Islet precursor cell (in vitro differentiated cells): Measurements from ENCODE around the gene FAM13C.
"Not testable (repeated sequence)": the region's sequence is repeated elsewhere in the genome, so short reads cannot be mapped to it uniquely, and the experiment has no call there.

Source experiments
- DNase-seq: peaks from one replicate; pipeline ENCODE4 v3.0.0-alpha.2; 2018

FAM13C gene

DNA sequence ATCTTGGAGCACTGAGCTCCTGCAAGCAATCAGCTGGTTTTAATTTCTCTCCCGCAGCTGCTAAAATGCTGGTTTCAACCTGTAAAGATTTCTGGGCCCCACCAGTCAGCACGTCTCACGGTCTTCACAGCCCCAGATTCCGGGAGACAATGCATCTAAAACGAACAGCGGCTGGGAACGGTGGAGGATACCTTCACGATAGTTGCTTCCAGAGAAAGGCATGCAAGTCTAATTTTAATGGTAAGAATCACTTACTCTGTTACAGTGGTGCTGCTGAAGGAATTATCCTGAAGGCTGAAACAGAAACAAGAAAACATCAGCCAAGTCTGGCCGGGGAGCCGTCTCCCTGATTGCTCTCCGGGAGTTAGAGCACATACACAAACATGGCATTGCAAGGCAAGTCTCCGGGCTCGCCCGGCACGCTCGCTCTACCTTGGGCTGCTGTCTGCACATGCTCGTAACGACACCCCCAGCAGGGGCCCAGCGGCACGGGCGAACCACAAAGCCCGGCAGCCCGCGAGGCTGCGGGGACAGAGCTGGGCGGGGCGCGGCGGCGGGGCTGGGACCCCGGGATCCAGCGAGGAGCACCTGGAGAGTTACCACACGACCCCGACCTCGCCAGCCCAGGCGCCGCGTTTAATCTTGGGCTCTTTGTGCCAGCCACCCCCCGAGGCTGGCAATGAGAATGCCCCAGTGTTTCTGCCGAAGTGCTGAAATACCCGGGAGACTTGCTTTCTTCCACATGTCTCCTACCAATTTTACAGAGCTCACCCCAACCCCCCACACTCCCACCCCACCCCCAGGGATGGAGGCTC, at the start of gene FAM13C:
Gene FAM13C (minus strand): TSS at position 406 of the 815 bp plus-strand sequence. CDS start 89 bp downstream, at position 317.
- DNase-seq: peak; percentile 87

DNA sequence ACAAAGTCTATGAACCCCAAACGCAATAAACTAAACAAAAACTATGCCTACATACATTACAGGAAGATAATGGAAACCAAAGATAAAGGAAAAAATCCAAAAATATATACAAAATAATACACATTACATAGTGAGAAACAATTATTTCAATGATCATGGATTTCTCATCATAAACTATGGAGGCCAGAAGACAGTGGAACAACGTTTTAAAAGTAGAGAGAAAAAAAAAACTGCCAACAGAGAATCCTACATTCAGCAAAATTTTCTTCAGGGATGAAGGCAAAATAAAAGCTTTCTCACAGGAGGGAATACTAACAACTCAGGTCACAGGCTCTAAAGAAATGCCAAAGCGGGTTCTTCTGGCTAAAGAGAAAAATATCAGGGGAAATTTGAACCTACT, 42.9 kb upstream of the FAM13C start:
- DNase-seq: no peak

GRCh38 chr10:59400214-59400613, 37.9 kb upstream of the FAM13C start:
- DNase-seq: no peak

GRCh38 chr10:59399329-59399728, 37.0 kb upstream of the FAM13C start:
- not testable (repeated sequence) for DNase-seq

DNA sequence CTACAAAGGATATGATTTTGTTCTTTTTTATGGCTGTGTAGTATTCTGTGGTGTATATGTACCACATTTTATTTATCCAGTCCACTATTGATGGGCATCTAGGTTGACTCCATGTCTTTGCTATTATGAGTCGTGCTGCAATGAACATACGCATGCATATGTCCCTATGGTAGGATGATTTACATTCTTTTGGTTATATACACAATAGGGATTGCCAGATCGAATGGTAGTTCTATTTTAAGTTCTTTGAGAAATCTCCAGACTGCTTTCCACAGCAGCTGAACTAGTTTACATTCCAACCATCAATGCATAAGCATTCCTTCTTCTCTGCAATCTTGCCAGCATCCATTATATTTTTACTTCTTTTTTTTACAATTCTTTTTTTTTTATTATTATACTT, 35.6 kb upstream of the FAM13C start:
- no peak for DNase-seq

GRCh38 chr10:59395984-59396383, 33.6 kb upstream of the FAM13C start:
- no peak for DNase-seq

GRCh38 chr10:59393349-59393748, 31.0 kb upstream of the FAM13C start:
- no peak for DNase-seq

DNA sequence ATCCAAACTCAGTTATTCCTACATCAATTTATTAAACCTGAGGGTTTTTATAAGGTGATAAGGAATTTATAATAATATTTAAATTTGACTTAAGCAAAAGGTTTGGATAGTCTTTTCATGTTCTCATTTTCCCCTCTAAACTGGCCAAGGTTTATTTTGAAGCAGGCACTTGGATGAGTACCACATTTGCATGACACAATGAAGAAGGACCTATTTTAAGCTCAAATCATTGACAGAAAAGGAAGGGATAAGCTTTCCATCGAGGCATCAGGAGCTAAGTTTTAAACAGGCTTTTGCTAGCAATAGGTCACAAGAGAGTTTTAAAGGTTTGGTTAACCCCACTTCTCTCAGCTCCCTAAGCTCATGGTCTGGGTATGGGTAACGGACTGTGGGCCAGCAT, 28.7 kb upstream of the FAM13C start:
- DNase-seq: no peak

DNA sequence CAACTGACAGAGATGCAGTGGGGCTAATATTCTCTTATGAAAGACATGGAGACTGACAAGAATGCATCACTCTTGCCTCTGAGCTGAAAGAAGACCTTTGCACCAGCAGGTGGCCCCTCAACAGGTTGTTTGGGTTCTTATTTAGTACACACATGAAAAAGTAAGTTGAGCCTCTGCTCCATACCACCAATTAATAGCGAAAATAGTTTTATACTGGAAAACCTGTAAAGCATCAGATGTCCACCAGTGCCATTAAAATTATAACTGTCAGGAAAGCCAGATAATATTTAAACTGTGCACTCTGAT, 26.3 kb upstream of the FAM13C start:
- DNase-seq: no peak

- DNase-seq: peak; percentile 71
These were observed 25.8 kb upstream of the FAM13C start for GRCh38 chr10:59387951-59388670.

DNA sequence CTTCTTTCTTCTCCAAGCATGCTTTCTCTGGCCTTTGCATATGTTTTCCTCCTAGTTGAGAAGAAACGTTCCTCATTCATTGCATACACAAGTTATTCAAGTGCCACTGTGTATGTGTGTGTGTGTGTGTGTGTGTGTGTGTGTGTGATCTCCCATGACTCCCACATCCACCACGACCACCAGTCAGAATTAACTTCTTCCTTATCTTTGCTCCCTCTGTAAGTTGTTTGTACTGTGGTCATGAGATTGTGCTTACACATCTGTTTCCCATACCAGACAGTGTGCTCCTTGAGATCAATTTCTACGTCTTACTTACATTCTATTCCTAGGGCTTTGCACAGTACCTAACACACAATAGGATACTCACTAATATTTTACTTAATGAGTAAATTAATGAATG, 22.4 kb upstream of the FAM13C start:
- DNase-seq: no peak

DNA sequence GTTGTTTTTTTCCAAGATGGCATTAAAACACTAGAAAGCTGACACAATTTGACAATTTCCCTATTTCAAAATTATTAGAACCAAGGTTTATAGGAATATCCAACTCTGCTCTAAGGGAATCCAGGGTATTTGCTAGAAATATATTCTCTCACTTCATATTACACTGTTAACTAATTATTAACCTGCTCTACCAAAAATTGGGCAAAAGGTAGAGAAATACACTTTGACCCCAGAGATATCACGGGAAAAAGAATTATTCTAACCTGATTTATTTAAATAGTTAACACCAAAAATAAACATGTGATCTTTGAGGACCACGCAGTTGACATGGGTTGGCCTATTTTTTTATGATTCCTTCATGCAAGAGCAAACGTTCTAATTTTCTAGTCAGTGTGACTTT, 21.6 kb upstream of the FAM13C start:
- no peak for DNase-seq

- no peak for DNase-seq
These were observed 21.1 kb upstream of the FAM13C start for GRCh38 chr10:59383436-59383835.

- DNase-seq: no peak
These were observed 20.5 kb upstream of the FAM13C start for GRCh38 chr10:59382831-59383295.

GRCh38 chr10:59381687-59382086, 19.3 kb upstream of the FAM13C start:
- no peak for DNase-seq

DNA sequence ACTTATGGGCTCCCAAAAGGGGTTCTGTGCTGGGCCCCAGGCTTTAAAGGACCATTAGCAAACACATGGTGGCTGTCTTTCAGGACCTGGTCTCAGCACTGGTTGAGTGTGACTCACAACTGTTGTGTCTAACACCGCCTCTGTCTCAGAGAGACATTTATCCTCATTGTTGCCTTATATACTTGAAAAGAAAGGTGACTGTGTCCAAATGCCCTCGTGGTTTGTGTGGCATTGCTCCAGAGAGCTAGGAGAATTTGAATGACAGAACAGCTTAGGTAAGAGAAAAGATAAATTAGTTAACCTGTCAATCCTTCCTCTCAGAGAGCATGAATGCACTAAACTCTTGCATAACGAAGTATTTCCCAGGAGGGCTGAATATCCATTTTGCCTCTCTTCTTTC, 14.5 kb upstream of the FAM13C start:
- peak; percentile 57 for DNase-seq

- no peak for DNase-seq
These were observed 13.6 kb upstream of the FAM13C start for GRCh38 chr10:59375990-59376389.

DNA sequence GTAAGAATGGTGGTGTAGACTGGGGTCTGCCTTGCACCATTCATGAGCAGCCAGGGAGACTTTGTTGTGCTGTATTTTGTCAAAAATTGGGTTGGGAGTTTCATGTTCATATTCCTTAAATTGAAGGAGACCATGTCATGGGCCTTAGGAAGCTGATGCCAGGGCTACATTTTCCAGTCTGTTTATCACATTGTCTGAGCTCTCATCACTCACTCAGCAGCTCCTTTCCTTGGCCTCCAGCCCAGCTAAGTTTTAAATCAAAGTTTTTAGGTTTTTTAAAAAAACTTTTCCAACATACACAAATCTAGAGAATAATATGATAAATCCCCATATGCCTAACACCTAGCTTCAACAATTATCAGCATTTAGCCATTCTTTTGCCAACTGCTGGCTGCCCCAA, 12.6 kb upstream of the FAM13C start:
- no peak for DNase-seq

GRCh38 chr10:59373071-59373470, 10.7 kb upstream of the FAM13C start:
- DNase-seq: no peak

DNA sequence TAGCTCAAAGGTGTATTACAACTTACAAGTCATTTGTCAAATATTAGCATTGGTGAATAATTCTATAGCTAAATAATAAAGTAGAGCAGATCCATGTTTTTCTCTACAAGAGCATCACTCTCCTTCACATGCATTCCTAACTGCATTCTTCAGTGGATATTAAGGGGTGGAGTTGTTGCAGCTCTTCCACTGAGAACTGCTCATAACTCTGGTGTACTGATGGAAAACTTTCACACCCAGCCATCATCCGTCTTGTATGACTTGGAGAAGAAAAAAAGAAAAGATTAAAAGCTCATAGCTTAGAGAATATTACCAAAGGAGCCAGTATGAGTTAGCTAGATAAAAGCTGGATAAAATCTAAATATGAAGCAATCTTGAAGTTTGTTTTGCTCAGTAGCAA, 10.2 kb upstream of the FAM13C start:
- no peak for DNase-seq

- no peak for DNase-seq
These were observed 3.9 kb upstream of the FAM13C start for GRCh38 chr10:59366290-59366689.

DNA sequence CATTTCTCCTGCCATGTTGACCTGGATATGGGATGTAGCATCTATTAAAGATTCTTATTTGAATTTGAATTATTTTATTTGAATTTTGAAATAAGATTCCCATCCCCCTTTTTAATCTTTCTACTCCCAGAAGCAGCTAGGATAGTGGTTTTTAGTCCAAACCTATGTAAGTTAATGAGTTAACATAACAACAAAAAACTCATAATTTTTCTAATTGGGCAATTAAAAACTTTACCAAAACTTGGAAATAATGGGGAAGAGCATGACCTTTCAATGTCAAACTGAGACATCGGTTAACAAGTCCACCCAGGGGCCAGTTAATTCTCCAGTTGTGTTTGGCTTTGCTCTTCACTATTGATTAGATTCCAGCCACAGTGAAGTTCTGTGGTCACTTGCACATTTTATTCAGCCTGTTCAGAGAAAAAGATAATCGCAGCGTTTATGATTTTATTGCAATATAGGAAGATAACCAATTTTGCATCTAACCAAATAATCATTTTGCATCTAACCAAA, 1.2 kb upstream of the FAM13C start:
- DNase-seq: no peak

DNA sequence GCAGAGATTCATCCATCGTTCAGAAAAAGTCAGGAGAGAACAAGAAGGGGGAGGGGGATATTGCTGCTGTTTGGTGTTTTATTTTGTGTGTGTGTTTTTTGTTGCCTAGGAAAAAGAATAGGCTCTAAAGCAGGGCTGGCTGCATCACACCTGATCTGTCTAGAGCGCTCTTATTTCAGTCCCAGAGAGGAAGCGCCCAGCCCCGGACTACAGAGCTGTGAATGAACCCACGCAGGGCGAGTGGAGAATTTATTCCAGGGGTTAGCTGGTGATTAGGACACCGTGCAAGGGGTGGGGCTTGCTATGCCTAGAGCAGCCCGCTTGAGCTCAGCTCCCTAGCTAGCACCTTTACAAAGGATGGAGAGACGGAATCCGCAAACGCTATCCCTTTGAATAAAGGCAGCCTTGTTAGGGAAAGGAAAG, 621 bp upstream of the FAM13C start:
- DNase-seq: peak; percentile 74

GRCh38 chr10:59361663-59362143, 646 bp downstream of the FAM13C start:
- no peak for DNase-seq
